ENCODE results near the gene EIF2B5. TPM values are rescaled to one million over a fixed set of nuclear protein-coding genes. Genes with fewer than 3 reads are reported as not detected.
"Not testable (repeated sequence)": the region's sequence is repeated elsewhere in the genome, so short reads cannot be mapped to it uniquely, and the experiment has no call there.

The EIF2B5 gene
- total RNA-seq, 1 donor from 2014 or later: 54.9 TPM

DNA sequence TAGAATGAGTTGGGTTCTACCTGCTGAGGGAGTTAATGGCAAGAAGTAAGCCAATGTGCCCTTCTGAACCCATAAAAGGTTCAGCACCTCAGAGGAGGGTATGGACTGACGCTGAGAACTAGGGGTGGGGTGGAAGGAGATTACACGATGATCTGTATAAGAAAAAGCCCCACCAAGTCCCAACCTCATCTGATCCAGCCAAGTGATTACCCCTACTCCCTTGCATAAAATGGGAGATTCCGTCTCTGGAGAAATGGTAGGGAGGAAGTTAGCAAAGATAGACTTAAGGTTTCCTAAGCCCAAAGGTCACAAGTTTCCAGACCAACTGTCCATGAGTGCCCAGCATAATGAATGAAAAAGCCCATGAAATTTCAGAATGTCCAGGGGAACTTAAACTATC is 12.9 kb downstream of the EIF2B5 start:
- DNase-seq: no peak

DNA sequence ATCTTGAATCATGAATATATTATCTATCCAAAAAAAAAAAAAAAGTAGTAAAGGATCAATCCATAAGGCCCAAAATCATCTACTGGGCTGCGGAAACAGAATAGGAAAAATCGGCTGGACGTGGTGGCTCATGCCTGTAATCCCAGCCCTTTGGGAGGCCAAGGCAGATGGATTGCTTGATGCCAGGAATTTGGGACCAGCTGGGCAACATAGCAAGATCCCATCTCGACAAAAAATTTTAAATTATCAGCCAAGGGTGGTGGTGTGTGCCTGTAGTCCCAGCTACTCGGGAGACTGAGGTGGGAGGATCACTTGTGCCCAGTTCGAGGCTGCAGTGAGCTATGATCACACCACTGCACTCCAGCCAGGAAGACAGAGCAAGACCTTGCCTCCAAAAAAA is 14.0 kb downstream of the EIF2B5 start:
- DNase-seq: no peak

DNA sequence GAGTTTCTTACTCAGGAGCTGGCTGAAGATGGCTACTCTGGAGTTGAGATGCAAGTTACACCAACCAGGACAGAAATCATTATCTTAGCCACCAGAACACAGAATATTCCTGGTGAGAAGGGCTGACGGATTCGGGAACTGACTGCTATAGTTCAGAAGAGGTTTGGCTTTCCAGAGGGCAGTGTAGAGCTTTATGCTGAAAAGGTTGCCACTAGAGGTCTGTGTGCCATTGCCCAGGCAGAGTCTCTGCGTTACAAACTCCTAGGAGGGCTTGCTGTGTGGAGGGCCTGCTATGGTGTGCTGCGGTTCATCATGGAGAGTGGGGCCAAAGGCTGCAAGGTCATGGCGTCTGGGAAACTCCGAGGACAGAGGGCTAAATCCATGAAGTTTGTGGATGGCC is 14.6 kb downstream of the EIF2B5 start:
- not testable (repeated sequence) for DNase-seq

DNA sequence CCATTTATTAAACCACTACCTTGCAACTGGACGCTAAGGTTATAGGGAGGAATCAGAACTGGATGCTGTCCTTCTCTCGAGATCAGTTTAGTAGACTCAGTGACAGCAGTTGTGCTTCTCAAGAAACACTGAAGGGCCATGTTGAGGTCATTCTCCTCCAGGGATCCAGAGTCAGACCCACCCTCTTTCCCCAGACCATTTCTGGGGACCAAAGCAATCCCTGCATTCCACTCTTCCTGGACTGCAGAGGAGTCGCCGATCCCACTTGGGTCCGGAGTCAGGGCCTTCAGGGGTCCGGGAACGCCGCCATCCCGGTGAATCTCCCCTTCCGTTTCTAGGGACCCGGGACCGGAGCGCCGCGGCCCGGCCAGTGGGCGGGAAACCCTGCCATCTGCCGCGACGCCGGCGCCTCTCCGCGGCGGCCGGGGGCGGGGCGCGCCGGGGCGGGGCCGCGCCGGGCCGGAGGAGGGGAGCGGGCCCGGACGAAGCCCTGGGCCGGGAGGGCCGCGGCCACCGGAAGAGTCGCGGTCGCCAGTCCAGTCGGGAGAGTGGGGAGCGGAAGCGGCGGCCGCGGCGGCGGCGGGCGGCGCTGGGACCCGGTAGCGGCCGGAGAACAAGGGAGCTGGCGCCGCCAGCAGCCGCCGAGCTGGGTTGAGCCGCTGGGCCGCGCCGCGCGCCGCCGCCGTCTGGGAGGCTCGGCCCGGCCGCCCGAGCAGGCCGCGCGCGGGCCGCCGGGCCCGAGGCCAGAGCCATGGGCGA is 19.9 kb downstream of the EIF2B5 start, which contains the start of gene DVL3:
Gene DVL3, plus strand, starts transcription at position 493 of the 759 bp plus-strand sequence. Its CDS starts 259 bp downstream, at position 752.
- peak; percentile 77 for DNase-seq

DNA sequence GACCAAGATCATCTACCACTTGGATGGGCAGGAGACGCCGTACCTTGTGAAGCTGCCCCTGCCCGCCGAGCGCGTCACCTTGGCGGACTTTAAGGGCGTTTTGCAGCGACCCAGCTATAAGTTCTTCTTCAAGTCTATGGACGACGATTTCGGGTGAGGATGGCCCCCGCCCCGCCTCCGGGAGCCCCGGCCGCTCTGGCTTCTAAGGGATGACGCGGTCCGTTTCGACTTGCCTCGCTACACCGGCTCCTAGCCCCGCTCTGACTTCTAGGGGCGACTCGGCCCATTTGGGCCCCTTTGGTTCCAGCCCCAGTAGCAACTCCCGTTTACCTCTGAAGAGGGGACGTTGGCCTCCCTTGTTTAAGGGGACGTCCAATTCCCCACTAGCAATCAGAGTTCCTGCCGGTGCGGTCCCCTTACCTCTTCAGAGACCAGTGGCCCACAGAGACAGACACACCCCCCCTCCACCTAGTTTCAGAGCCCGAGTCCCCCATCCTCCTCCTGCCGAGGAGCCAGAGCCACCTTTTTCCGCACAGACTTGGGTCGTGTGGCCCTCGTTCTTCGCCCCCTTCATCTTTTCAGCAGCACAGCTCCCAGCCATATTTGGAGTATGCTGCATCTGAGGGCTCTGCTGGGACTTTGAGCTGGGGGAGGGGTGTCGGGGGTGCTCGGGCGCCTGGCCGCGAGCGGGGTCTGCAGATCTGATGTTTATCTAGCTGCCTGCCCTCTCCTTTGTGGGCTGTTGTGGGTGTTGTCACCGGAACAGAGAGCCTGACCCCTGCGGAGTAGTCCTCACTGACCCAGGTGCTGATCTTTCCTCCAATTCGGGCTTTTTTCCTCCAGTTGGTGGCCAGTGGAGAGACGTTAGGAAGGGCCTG is 20.7 kb downstream of the EIF2B5 start:
- no peak for DNase-seq

DNA sequence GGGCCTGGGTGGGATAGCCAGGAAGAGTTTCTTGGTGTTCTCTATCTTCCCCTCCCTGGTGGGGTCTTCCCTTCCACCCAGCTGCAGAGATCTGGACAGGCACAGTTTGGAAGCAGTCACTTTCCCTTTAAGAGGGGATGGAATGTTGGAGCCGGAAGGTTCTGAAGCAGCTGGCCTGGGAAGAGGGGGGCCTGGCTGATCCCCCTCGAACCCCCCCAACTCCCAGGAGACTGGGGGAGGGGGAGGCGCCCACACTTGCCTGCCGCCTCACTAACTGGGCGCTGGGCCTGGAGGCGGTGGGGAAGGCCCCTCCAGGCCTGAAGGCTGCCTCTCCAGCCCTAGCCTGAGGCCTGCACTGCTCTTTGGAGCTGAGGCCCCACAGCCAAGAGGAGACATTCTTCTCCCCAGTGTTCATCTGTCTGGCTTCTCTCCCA is 21.4 kb downstream of the EIF2B5 start:
- DNase-seq: peak; percentile 90

DNA sequence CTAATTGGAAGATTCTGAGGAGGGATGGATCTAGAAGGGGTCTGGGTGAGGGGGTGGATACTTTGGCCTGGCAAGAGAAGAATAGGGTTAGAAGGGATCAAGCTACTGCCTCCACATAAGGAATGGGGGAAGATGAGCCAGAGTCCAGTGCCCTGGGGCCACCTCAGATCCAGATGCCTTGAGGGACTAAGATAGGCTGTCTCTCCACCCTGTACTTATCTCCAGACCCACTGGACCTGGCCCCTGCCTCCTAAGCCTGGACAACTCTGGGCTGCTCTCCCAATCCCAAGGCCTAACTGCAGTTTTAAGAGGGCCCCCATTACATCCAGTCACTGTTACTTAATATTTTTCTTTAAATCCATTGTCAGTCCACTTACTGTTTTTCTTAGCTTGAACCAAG is 22.0 kb downstream of the EIF2B5 start:
- DNase-seq: no peak

DNA sequence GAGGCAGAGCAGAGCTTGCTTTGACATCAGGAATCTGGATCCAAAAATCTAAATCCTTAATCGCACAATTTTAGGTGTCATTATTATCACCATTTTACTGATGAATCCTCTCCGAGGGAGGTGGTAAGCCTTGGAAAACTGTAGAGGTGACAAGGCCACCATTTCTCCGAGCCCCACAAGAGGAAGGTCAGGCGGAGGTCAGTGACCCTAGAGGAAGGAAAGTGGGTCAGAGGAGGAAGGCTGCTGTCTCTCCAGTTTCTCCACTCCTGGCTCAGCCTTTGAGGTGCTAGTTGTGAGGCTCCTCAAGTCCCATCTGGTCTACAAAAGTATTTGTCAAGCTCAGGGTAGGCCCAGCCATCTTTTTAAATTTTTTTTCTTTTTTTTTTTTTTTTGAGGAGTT is 23.2 kb downstream of the EIF2B5 start:
- DNase-seq: no peak

DNA sequence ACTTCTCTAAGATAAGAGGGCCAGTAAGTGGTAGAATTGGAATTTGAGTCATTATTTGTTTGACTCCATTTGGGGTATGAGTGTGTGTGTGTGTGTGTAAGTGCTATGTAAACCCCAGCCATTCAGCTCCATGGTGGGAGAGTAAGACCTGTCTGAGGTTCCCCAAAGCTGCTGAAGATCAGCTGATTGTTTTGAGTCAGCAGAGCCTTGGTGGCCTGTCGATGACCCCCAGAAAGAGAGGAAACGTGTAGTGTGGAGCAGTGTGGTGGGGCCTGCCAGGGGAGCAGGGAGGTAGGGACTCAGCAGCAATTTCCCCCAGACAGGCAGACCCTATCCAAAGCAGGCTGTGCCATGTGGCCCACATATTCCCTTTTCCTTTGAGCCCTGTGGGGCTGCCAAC is 25.3 kb downstream of the EIF2B5 start:
- DNase-seq: no peak

DNA sequence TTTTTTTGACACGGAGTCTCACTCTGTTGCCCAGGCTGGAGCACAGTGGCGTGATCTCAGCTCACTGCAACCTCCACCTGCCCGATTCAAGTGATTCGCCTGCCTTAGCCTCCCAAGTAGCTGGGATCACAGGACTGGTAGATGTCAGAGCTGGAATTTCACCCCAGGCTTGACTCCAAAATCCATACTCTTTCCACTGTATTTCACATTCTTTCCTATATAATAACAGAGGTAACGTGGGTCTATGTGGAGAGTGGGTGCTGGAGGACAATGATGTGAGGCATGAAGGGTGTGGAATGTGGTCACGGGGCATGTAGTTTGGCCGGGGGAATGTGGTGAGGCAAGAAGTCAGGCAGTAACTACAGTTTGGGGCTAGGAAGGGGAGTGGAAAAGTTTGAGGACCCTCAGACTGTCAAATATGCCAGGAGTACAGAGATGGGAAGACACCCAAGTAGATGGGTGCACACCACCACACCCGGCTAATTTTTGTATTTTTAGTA is 27.5 kb downstream of the EIF2B5 start:
- not testable (repeated sequence) for DNase-seq

DNA sequence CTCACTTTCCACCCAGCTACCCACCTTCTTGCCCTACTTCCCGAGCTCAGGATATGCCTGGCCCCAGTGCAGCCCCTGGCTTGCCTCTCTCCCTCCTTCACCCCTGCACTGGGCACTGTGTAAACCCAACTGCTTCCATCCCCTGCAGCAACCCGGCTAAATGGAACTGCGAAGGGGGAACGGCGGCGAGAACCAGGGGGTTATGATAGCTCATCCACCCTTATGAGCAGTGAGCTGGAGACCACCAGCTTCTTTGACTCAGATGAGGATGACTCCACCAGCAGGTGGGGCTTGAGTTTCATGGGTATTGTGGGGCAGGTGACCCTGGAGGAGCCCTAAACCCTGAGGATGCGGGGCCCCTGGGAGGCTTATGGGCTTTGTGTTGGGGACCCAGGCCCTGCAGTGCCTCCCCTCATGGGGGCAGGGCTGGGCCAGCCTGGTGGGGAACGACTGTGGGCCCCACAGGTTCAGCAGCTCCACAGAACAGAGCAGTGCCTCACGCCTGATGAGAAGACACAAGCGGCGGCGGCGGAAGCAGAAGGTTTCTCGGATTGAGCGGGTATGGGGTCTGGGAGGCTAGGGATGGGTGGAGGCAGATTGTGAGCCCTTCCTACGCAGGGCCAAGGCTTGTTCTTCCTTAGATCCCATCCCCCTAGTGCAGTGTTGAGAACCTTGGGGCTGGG is 29.6 kb downstream of the EIF2B5 start:
- DNase-seq: no peak

DNA sequence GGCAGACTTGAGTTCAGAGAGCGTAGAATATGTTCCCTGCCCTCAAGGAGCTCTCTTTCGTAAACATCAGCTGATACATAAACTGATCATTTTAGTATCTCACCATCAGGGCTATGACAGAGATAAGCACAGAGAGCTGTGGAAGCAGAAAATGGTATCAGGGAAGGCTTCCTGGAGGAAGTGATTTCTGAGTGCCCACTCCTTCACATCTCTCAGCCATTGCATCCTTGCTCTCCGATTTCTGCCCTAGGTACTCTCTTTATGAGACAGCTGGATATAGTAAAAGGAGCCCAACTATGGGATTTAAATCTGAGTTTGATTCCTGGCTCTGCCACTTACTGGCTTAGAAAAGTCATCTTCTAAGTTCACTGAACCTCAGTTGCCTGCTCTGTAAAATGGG is 30.4 kb downstream of the EIF2B5 start:
- DNase-seq: no peak

DNA sequence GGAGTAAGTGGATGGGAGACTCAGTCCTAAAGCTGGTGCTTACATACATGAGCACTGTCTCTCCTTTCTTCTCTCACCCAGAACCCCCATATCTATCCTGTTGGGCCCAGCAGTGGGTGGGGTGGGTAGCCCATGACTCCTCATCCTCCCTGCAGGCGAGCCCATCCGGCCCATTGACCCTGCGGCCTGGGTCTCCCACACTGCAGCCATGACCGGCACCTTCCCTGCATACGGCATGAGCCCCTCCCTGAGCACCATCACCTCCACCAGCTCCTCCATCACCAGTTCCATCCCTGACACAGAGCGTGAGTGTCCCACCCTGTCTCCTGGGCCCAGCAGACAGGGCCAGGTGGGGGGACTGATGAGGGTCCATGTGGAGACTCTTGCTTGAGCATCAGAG is 31.5 kb downstream of the EIF2B5 start:
- DNase-seq: no peak

DNA sequence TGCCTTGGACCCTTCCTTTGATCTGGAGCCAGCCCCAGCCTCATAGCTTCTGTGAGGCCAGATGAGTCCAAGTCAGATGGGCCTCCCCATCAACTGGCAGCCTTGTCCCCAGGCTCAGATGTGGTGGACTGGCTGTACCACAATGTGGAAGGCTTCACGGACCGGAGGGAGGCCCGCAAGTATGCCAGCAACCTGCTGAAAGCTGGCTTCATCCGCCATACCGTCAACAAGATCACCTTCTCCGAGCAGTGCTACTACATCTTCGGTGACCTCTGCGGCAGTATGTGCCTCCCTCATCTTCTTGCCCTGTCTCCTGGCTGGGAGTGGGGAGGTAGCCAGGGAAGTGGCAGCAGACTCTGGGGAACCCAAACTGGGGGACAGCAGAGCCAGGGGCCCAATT is 32.6 kb downstream of the EIF2B5 start:
- no peak for DNase-seq

DNA sequence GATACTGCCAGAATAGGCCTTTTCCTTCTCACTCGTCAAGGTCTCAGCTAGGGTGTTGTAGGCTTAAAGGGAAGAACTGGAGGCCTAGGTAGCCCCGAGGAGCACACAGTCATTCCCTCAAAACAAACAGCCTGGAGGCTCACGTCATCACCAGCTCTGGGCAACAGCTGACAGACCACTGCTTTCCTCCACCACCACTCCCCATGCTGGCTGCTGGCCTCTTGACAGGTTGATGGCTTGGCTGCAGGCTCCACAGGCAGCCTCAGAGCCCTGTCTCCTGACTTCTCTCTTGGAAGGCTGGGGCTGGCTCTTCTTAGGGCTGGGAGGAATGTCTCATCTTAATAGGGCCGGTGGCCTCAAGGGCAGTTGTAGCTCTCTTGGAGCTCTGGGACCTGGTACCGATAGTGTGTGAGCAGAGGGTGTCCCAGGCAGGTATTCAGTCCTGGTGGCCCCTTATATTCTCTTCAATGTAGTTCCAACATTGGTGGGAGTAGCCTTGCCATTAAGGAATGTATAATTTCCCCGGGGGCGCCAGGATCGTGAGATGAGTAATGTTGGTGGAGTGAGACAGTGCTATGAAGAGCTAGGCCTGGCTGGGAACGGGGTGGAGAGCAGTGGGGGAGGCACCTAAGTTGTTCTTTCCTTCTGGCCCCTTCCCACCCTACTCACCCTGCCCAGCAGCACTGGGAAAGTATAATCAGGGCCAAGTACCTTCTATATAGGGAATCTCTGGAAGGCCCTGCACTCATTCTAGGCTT is 33.4 kb downstream of the EIF2B5 start:
- DNase-seq: no peak

DNA sequence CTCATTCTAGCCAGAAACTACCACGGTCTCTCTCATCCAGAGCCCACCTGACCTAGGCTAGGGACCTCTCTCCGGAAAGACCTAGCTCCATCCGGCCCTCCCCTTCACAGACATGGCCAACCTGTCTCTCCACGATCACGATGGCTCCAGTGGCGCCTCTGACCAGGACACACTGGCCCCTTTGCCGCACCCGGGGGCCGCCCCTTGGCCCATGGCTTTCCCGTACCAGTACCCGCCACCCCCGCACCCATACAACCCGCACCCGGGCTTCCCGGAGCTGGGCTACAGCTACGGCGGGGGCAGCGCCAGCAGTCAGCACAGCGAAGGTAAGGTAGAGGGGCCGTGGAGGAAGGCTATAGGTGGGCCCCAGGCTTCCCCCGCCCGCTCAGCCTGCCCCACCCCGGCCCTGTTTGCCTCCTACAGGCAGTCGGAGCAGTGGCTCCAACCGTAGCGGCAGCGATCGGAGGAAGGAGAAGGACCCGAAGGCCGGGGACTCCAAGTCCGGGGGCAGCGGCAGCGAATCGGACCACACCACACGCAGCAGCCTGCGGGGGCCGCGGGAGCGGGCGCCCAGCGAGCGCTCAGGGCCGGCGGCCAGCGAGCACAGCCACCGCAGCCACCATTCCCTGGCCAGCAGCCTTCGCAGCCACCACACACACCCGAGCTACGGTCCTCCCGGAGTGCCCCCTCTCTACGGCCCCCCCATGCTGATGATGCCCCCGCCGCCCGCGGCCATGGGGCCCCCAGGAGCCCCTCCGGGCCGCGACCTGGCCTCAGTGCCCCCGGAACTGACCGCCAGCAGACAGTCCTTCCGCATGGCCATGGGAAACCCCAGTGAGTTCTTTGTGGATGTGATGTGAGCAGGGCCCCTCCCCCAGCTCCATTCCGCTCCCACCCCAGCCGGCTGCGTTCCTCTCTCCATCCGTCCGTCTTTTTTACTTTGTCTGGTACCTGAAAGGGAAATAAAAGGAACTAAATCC is 35.0 kb downstream of the EIF2B5 start:
- no peak for DNase-seq

DNA sequence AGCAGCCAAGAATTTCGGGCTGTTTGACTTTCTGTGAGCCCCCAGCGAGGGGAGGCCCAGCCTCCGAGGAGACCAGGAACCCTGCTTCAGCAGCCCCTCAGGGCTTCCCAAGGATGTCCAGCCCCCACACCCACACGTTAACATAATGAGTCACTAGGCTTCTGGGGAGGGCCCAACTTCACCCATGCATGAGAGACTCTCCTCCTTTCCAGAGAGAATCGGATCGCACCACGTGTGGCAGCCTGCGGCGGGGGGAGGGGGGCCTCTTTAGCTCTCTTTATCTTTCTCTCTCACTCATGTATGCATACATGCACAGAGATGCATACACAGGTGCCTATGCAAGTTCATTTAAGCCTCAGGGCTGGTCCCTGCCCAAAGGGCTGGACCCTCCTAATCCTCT is 36.4 kb downstream of the EIF2B5 start:
- DNase-seq: no peak

DNA sequence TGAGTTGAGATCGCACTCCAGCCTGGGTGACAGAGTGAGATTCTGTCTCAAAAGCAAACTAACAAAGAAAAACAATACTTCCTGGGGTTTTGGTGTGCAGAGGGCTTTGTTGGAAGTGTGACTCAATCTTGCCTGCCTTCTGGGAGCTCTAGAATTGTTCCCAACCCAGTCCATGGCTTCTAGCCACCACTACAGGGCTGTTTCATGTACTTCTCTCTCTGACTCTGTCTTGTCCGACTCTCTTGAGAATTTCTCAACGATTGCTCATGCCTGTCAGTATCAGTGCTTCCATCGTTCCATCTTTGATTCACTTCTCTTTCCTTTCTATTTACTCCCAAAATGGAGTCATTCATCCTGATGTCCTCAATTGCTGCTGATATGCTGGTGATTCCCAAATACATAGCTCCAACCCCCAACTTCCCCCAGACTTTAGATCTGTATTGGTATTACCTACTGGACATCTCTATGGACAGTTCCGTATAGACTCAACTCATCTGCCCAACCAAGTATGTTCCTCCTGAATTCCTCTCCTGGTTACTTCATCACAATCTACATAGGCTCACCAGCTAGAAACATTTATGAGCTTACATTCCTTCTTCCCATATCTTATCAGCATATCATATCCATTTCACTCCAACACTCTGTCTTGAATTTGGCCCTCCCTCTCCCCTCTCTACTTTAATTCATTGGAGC is 37.7 kb downstream of the EIF2B5 start:
- DNase-seq: no peak

DNA sequence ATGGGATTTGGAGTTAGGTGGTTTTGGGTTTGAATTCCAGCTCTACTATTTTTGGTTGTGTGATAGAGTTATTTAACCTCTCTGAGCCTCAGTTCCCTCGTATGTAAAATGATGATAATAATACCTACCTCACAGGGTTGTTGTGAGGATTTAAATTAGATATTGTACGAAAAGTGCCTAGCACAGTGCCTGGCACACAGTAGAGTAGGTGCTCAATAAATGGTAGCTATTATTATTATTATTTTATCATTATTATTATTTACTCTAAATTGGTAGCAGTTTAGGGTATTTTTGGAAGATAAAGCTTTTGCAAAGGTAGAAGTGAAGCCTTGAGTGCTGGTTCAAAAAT is 38.2 kb downstream of the EIF2B5 start:
- no peak for DNase-seq

DNA sequence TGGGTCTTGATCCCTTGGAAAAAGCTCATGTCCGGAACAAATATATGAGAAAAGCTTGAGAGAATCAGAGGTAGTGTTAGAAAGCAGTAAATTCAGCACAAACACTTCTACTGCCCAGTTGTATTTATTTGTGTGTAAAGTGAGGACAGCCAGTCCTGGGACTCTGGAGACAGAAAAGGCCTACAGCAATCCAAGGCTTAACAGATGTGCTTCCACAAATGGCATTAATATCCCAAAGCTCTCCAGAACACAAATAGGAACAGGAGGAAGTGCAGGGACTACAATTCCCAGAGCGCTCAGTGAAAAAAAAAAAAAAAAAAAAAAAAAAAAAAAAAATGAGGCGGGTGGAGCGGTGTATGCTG is 39.1 kb downstream of the EIF2B5 start:
- no peak for DNase-seq
